Heart left ventricle (tissue), 13 donors: ENCODE results near the gene MORC3.

Experiments
- CTCF ChIP-seq, 12 donors: fragments of 200-600 bp; sonication (generic) in 4 of 12; IDR thresholded peaks; one replicate each; pipeline versions ENCODE4 v1.5.0 to v1.8.0; 2018 to 2022; ENCODE audit warnings: antibody characterized with exemption in 12 of 12, mild to moderate bottlenecking in 5 of 12
- POLR2A ChIP-seq, 2 donors: fragments of 450-650 bp; IDR thresholded peaks; one replicate each; pipeline ENCODE4 v1.6.1; 2017; ENCODE audit warnings: antibody characterized with exemption in 2 of 2, mild to moderate bottlenecking in 2 of 2, moderate library complexity in 2 of 2
- donor health status: ischemic (EF 13 %, LVEDD 7.1; RV severe dilation, severe dysfunction).
- donor health status: DM: no; HTN: yes; CAD: no.
- donor health status: DM: no; HTN: no; CAD: no.
- donor health status: ischemic (EF 25% LVEDD 6.9; RV normal size, moderate dysfunction).
- donor health status: ischemic (EF 25% LVEDD 5.7; RV mildly dilated, moderate dysfunction).
- donor health status: ischemic (EF 35%, LVEDD 5.7; RV mildly dilated, moderate dysfunction).
- donor health status: nonischemic (EF 11% LVEDD 7.7; RV severe dilation, severe dysfunction).
- donor health status: DM: yes; HTN: yes; CAD: no.
- donor health status: PGD.
- donor health status: ischemic (EF 29% LVEDD 5.4; RV normal size, mild dysfunction).
- donor health status: nonischemic (EF 23%, LVEDD 6.1; RV moderate dilation, normal function).

- TF ChIP-seq POLR2A (IDR thresholded peaks at IDR 0.05) (no peak), CTCF (IDR thresholded peaks at IDR 0.05) (no peak)
These were observed 100.8 kb downstream of the MORC3 start for GRCh38 chr21:36420571-36421339.
